H9 (cell line): ENCODE data around the gene SOHLH1. TPM values are rescaled to one million over a fixed set of nuclear protein-coding genes. Genes with fewer than 3 reads are reported as not detected.
A peak's percentile ranks its signal among the peaks of the same experiment; 100 is the strongest.

Source experiments
- DNase-seq: peaks from one replicate; pipeline ENCODE4 v3.0.0-alpha.2; 2017
- H2AFZ ChIP-seq: one replicate; pipeline ENCODE4 v1.6.1; 2013; ENCODE audit warnings: mild to moderate bottlenecking, low read length, control low read depth, moderate library complexity
- H2AK5ac ChIP-seq: 2 replicates; pipeline ENCODE4 v1.6.1; 2013; ENCODE audit warnings: low read length, control low read depth, mixed read lengths; ENCODE audit not compliant: insufficient read length
- H2BK120ac ChIP-seq: one replicate; pipeline ENCODE4 v1.6.1; 2013; ENCODE audit warnings: low read depth, mild to moderate bottlenecking, low read length, control low read depth, inconsistent platforms; ENCODE audit not compliant: poor library complexity, severe bottlenecking
- H2BK12ac ChIP-seq: 2 replicates; pipeline ENCODE4 v1.6.1; 2013; ENCODE audit warnings: low read length, control low read depth, mixed read lengths, low read depth; ENCODE audit not compliant: insufficient read length
- H2BK15ac ChIP-seq: 2 replicates; pipeline ENCODE4 v1.6.1; 2013; ENCODE audit warnings: low read depth, low read length, control low read depth
- H2BK20ac ChIP-seq: one replicate; pipeline ENCODE4 v1.6.1; 2013; ENCODE audit warnings: low read depth, mild to moderate bottlenecking, low read length, control low read depth, inconsistent platforms; ENCODE audit not compliant: poor library complexity, severe bottlenecking
- H2BK5ac ChIP-seq: 2 replicates; pipeline ENCODE4 v1.6.1; 2013; ENCODE audit warnings: low read length, control low read depth, mixed read lengths; ENCODE audit not compliant: insufficient read length
- H3K14ac ChIP-seq: 2 replicates; pipeline ENCODE4 v1.6.1; 2013; ENCODE audit warnings: low read length, control low read depth; ENCODE audit not compliant: insufficient read depth
- H3K18ac ChIP-seq: 2 replicates; pipeline ENCODE4 v1.6.1; 2013; ENCODE audit warnings: low read depth, mild to moderate bottlenecking, mixed read lengths, low read length, control low read depth; ENCODE audit not compliant: insufficient read length
- H3K23ac ChIP-seq: 2 replicates; pipeline ENCODE4 v1.6.1; 2013; ENCODE audit warnings: low read length, control low read depth, mixed read lengths, low read depth; ENCODE audit not compliant: insufficient read length
- H3K23me2 ChIP-seq: 2 replicates; pipeline ENCODE4 v1.6.1; 2013; ENCODE audit warnings: low read depth, mild to moderate bottlenecking, mixed read lengths, low read length, control low read depth; ENCODE audit not compliant: insufficient read length, poor library complexity, severe bottlenecking
- H3K27ac ChIP-seq: 2 replicates; pipeline ENCODE4 v1.5.1; 2013; ENCODE audit warnings: low read length, control low read depth, mixed read lengths, low read depth; ENCODE audit not compliant: insufficient read length
- H3K27me3 ChIP-seq: 2 replicates; pipeline ENCODE4 v1.6.1; 2013; ENCODE audit warnings: low read length, control low read depth, inconsistent platforms; ENCODE audit not compliant: insufficient read depth
- H3K4ac ChIP-seq: 2 replicates; pipeline ENCODE4 v1.6.1; 2013; ENCODE audit warnings: low read depth, mild to moderate bottlenecking, control low read depth, inconsistent platforms, low read length, moderate library complexity
- H3K4me1 ChIP-seq: 2 replicates; pipeline ENCODE4 v1.6.1; 2013; ENCODE audit warnings: low read length, control low read depth, inconsistent platforms; ENCODE audit not compliant: insufficient read depth
- H3K4me2 ChIP-seq: 2 replicates; pipeline ENCODE4 v1.6.1; 2013; ENCODE audit warnings: low read length, control low read depth, mixed read lengths; ENCODE audit not compliant: insufficient read length, insufficient read depth
- H3K56ac ChIP-seq: 2 replicates; pipeline ENCODE4 v1.6.1; 2013; ENCODE audit warnings: low read depth, mild to moderate bottlenecking, mixed read lengths, low read length, control low read depth; ENCODE audit not compliant: insufficient read length
- H3K79me1 ChIP-seq: 2 replicates; pipeline ENCODE4 v1.6.1; 2013; ENCODE audit warnings: low read depth, mild to moderate bottlenecking, moderate library complexity, low read length, control low read depth, inconsistent platforms; ENCODE audit not compliant: insufficient read depth, poor library complexity, severe bottlenecking
- H3K79me2 ChIP-seq: 2 replicates; pipeline ENCODE4 v1.6.1; 2013; ENCODE audit warnings: low read length, control low read depth, inconsistent platforms; ENCODE audit not compliant: insufficient read depth
- H3K9ac ChIP-seq: 2 replicates; pipeline ENCODE4 v1.6.1; 2013; ENCODE audit warnings: low read length, control low read depth, mixed read lengths; ENCODE audit not compliant: insufficient read length; ENCODE audit errors: extremely low read depth
- H3K9me3 ChIP-seq: one replicate; pipeline ENCODE4 v1.6.1; 2013; ENCODE audit warnings: low read depth, low read length, inconsistent platforms; ENCODE audit not compliant: control insufficient read depth
- H3T11ph ChIP-seq: one replicate; pipeline ENCODE4 v1.6.1; 2013; ENCODE audit warnings: mild to moderate bottlenecking, low read length, control low read depth, inconsistent platforms
- H4K20me1 ChIP-seq: one replicate; pipeline ENCODE4 v1.6.1; 2013; ENCODE audit not compliant: control insufficient read depth, insufficient read length, insufficient read depth
- H4K5ac ChIP-seq: 2 replicates; pipeline ENCODE4 v1.6.1; 2013; ENCODE audit warnings: low read depth, mild to moderate bottlenecking, mixed read lengths, low read length, control low read depth; ENCODE audit not compliant: insufficient read length
- H4K8ac ChIP-seq: replicated peaks from 2 replicates; pipeline ENCODE4 v1.6.1; 2013; ENCODE audit warnings: low read length, control low read depth, mixed read lengths, low read depth; ENCODE audit not compliant: insufficient read length
- H4K91ac ChIP-seq: 2 replicates; pipeline ENCODE4 v1.6.1; 2013; ENCODE audit warnings: low read depth, mild to moderate bottlenecking, moderate library complexity, mixed read lengths, low read length, control low read depth; ENCODE audit not compliant: insufficient read length
- H3K27ac Mint-ChIP-seq, 3 experiments: 2 replicates in 2 of 3; 3 replicates in 1 of 3; pipeline ENCODE4 v1.8.0; 2020 to 2021; ENCODE audit warnings: mixed read lengths in 3 of 3, mild to moderate bottlenecking in 1 of 3, moderate library complexity in 1 of 3
- H3K27me3 Mint-ChIP-seq: 2 replicates; pipeline ENCODE4 v1.8.0; 2021; ENCODE audit warnings: low read depth, mild to moderate bottlenecking, moderate library complexity, mixed read lengths
- H3K36me3 Mint-ChIP-seq, 3 experiments: 2 replicates in 2 of 3; 3 replicates in 1 of 3; pipeline ENCODE4 v1.8.0; 2020 to 2021; ENCODE audit warnings: low read depth in 3 of 3, mixed read lengths in 3 of 3; ENCODE audit not compliant: insufficient read depth in 1 of 3
- H3K4me1 Mint-ChIP-seq, 2 experiments: 2 replicates each; pipeline ENCODE4 v1.8.0; 2020; ENCODE audit warnings: mixed read lengths in 2 of 2
- H3K4me3 Mint-ChIP-seq, 2 experiments: 2 replicates in 1 of 2; 3 replicates in 1 of 2; pipeline ENCODE4 v1.8.0; 2020 to 2021; ENCODE audit warnings: mild to moderate bottlenecking in 2 of 2, mixed read lengths in 2 of 2, moderate library complexity in 1 of 2
- H3K9me3 Mint-ChIP-seq, 2 experiments: 2 replicates in 1 of 2; 3 replicates in 1 of 2; pipeline ENCODE4 v1.8.0; 2020; ENCODE audit warnings: mild to moderate bottlenecking in 2 of 2, mixed read lengths in 2 of 2, moderate library complexity in 1 of 2
- WGBS: extraction: QIAGEN DNeasy Blood & Tissue Kit; methylation state at CpG from one replicate; pipeline ENCODE4 v1.1.7; 2013; ENCODE audit warnings: missing lambda C conversion rate, low lambda C conversion rate, mixed read lengths; ENCODE audit not compliant: insufficient read length; ENCODE audit errors: extremely low coverage; 5-methylcytosine and 5-hydroxymethylcytosine counted together
- total RNA-seq: library from RNA; stranded (reverse); gene quantifications from 2 replicates; pipeline ENCODE4 v1.2.1, GENCODE V29; 2021
- TF ChIP-seq, protein P1 (sequence below): fragments of 200-600 bp; sonication (generic); conservative IDR thresholded peaks from 3 replicates; pipeline ENCODE4 v1.8.0; 2021; ENCODE audit warnings: antibody characterized with exemption, mild to moderate bottlenecking

The SOHLH1 gene
- total RNA-seq, 1 experiment from 2014 or later = not detected

DNA sequence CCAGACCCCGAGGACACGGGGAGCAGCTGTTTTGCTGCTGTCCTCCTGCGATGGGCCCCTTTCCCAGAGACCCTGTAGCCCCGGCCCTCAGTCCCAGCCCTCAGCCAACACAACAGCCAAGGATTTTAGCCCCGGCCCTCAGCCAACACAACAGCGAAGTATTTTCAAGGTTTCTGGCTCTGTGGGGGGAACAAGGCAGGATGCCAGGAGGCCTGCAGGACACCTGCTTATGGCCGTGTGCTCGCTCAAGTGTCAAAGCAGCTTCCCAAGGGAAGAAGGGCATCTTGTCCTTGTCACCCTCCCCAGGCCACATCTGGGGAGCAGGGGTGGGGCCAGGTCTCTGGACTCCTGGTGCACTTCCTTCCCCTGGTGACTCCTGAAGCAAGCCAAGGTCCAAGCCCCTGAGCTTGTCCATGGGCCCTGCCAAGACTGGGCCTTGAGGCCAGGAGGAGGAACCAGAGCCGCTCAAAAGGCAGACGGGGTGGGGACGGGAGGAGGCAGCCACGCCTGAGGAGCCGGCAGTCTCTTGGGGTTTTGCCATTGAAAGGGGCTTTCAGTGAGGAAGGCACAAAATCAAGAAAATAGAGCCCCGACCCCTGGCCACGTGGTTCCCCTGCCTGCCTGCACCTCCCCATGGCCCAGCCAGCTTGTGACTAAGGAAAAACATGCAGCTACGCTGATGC, 13.5 kb upstream of the SOHLH1 start:
- Histone ChIP-seq H3K4me1 (no peaks in the 10 kb centered on the region), H2BK5ac (no peak overlapping the region), H3K23ac (no peak overlapping the region), H3K79me1 (no peaks in the 10 kb centered on the region), H3K14ac (no peak overlapping the region; the same call in 1 of the 2 replicates), H2BK120ac (no peak overlapping the region), H4K5ac (no peak overlapping the region), H3K27ac (no peak overlapping the region), H2BK20ac (no peak overlapping the region), H3K23me2 (no peaks in the 10 kb centered on the region), H4K8ac (no peak overlapping the region), H3K9ac (no peak overlapping the region), H2AK5ac (no peak overlapping the region), H3T11ph (no peak overlapping the region), H3K56ac (no peak overlapping the region), H2BK15ac (no peak overlapping the region), H3K79me2 (no peaks in the 10 kb centered on the region), H3K4me2 (no peak overlapping the region), H3K4ac (no peak overlapping the region), H3K9me3 (no peaks in the 10 kb centered on the region), H3K18ac (no peak overlapping the region), H4K91ac (no peak overlapping the region), H4K20me1 (no peaks in the 10 kb centered on the region), H2AFZ (no peak overlapping the region), H3K27me3 (peaks cover 6% of the 10 kb centered on the region; the same call in 1 of the 2 replicates), H2BK12ac (no peak overlapping the region)
- peaks cover 0 to 5% of the 10 kb centered on the region in 2 experiments; a peak in 1 of 4 replicates for H3K4me1 Mint-ChIP-seq
- no peak for DNase-seq
- peaks cover 54% of the 10 kb centered on the region for H3K27me3 Mint-ChIP-seq
- WGBS = no CpG with 5 or more reads among the region's 16 CpGs
- H3K27ac Mint-ChIP-seq = no peak overlapping the region
- TF ChIP-seq, protein P1, sequence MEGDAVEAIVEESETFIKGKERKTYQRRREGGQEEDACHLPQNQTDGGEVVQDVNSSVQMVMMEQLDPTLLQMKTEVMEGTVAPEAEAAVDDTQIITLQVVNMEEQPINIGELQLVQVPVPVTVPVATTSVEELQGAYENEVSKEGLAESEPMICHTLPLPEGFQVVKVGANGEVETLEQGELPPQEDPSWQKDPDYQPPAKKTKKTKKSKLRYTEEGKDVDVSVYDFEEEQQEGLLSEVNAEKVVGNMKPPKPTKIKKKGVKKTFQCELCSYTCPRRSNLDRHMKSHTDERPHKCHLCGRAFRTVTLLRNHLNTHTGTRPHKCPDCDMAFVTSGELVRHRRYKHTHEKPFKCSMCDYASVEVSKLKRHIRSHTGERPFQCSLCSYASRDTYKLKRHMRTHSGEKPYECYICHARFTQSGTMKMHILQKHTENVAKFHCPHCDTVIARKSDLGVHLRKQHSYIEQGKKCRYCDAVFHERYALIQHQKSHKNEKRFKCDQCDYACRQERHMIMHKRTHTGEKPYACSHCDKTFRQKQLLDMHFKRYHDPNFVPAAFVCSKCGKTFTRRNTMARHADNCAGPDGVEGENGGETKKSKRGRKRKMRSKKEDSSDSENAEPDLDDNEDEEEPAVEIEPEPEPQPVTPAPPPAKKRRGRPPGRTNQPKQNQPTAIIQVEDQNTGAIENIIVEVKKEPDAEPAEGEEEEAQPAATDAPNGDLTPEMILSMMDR = no peak
- H3K36me3 Mint-ChIP-seq = no peaks in the 10 kb centered on the region
- no peaks in the 10 kb centered on the region; a peak in 1 of 5 replicates for H3K9me3 Mint-ChIP-seq
- peak overlapping the region in 1 of 2 experiments; percentile 26; a peak in 1 of 5 replicates for H3K4me3 Mint-ChIP-seq
